ENCODE data around the gene TSSK6. TPM values are rescaled to one million over a fixed set of nuclear protein-coding genes. Genes with fewer than 3 reads are reported as not detected.

Gene TSSK6
- total and polyA plus RNA-seq, 2 of the 4 experiments (the other 2 are of a cell fraction), result 1.3 to 2.2 TPM

GRCh38 chr19:19529783-19530422 is 14.6 kb upstream of the TSSK6 start:
- dilution Hi-C loops (cut with HindIII; ENCODE audit: low sequenced_read_pairs, unreplicated experiment) (no loop called here), intact Hi-C loops (cut with micrococcal nuclease) (no loop called here)
- BruUV-seq (replicated peaks), result no TSS peak

More at GRCh38 chr19:19529783-19530422, 14.6 kb upstream of the TSSK6 start:
- Histone ChIP-seq H3K9me1 (ENCODE audit: insufficient read depth, low read length) (no peaks in the 10 kb centered on the region), H3K23ac (ENCODE audit: low read depth, low read length) (no peak overlapping the region), H3K27ac (ENCODE audit: insufficient read depth, low read length) (no peak overlapping the region), H3K9ac (ENCODE audit: low read depth, low read length) (no peak overlapping the region), H2BK20ac (ENCODE audit: low read depth, low read length) (no peak overlapping the region), H3K4me1 (ENCODE audit: control insufficient read depth, insufficient read depth, low read length) (peaks cover 7% of the 10 kb centered on the region), H4K91ac (ENCODE audit: insufficient read depth, low read depth, low read length) (no peak overlapping the region), H2BK15ac (ENCODE audit: low read depth, low read length) (no peak overlapping the region), H2AFZ (replicated peaks; ENCODE audit: low read length, poor library complexity) (no peak overlapping the region), H4K5ac (ENCODE audit: low read depth, low read length) (no peak overlapping the region), H2AK9ac (replicated peaks; ENCODE audit: low read depth, low read length, poor library complexity) (no peak overlapping the region), H4K20me1 (ENCODE audit: insufficient read depth, low read length) (peaks cover 27% of the 10 kb centered on the region), H3K56ac (ENCODE audit: extremely low read depth, insufficient read depth, low read length) (no peak overlapping the region), H3K14ac (replicated peaks; ENCODE audit: low read depth, low read length) (no peak overlapping the region), H2BK120ac (ENCODE audit: low read depth, low read length) (no peak overlapping the region), H3K9me3 (ENCODE audit: control insufficient read depth, insufficient read depth, low read length) (no peaks in the 10 kb centered on the region), H3K36me3 (ENCODE audit: control insufficient read depth, insufficient read depth, low read length) (peaks cover 20% of the 10 kb centered on the region; the same call in 1 of the 2 replicates), H2BK5ac (ENCODE audit: low read depth, low read length, poor library complexity, severe bottlenecking) (no peak overlapping the region), H3K79me1 (ENCODE audit: low read depth in 1 of 2, low read length in 2 of 2) (peaks cover 0 to 14% of the 10 kb centered on the region in 2 experiments; a peak in 2 of 4 replicates), H3K18ac (ENCODE audit: low read depth, low read length) (no peak overlapping the region), H2AK5ac (ENCODE audit: low read depth, low read length) (no peak overlapping the region), H3K4me3 (ENCODE audit: insufficient read depth, low read depth, low read length) (no peak overlapping the region), H3K4me2 (ENCODE audit: low read depth, low read length) (no peak overlapping the region), H3K27me3 (ENCODE audit: control insufficient read depth, insufficient read depth, low read length) (no peaks in the 10 kb centered on the region), H4K8ac (ENCODE audit: low read depth in 2 of 2, low read length in 2 of 2) (no peak overlapping the region), H3K4ac (ENCODE audit: low read depth, low read length) (no peak overlapping the region)
- 65% methylated on average over 7 of the region's 11 CpGs; no CpG with 5 or more reads in 1 of the 2 experiments for WGBS, 2 experiments (ENCODE audit: extremely low coverage in 2 of 2, insufficient read length in 1 of 2)
- CTCF ChIA-PET, result interaction anchor here (0.7 to 1.2 kb wide), 4 partner anchors 22 to 119 kb away, joined by 3 to 4 read pairs (median 3); partner anchors contain the start of gene GMIP
- ATAC-seq (ENCODE audit: low read depth) (no peak), DNase-seq (no peak)
- TF ChIP-seq CEBPB (IDR thresholded peaks at IDR 0.05; ENCODE audit: low read depth, low read length) (peak; percentile 24; the same call in 1 of the 2 replicates), MXI1 (IDR thresholded peaks at IDR 0.05; ENCODE audit: borderline replicate concordance, low read depth, low read length) (no peak), FOS (IDR thresholded peaks at IDR 0.05; ENCODE audit: low read depth, low read length) (no peak), MAFK (IDR thresholded peaks at IDR 0.05; ENCODE audit: low read depth, low read length) (no peak), USF2 (IDR thresholded peaks at IDR 0.05; ENCODE audit: low read depth, low read length) (no peak)
- in situ Hi-C loops (cut with MboI; ENCODE audit: low sequenced_read_pairs), result loop anchor here (25.0 kb wide), 1 partner anchor 432 kb away; no protein-coding TSS in a partner anchor
- POLR2A ChIA-PET (ENCODE audit: unreplicated experiment), result no interaction called here

Measured in IMR-90 (cell line).